Measurements from ENCODE around the gene IL6ST. TPM values are rescaled to one million over a fixed set of nuclear protein-coding genes. Genes with fewer than 3 reads are reported as not detected.
"Not testable (repeated sequence)": the region's sequence is repeated elsewhere in the genome, so short reads cannot be mapped to it uniquely, and the experiment has no call there.

Gene IL6ST
- polyA plus RNA-seq, 1 donor (not counting 4 experiments of a cell fraction or from before 2014, with no cell fraction given), result 41.3 TPM

- H3K27me3 ChIP-seq (ENCODE audit: control insufficient read depth, extremely low read depth, insufficient read depth, low read length), result no peaks in the 10 kb centered on the region
- dilution Hi-C loops (cut with MboI; ENCODE audit: extremely low pct_ligation_motif_present, low sequenced_read_pairs), result no loop called here
- H3K9ac ChIP-seq (ENCODE audit: control insufficient read depth, extremely low read depth, insufficient read depth, low read length), result no peak overlapping the region
- H3K9me3 ChIP-seq (ENCODE audit: control insufficient read depth, low read depth, low read length), result no peaks in the 10 kb centered on the region
- no peaks in the 10 kb centered on the region for H3K36me3 ChIP-seq (ENCODE audit: control insufficient read depth in 2 of 2, extremely low read depth in 1 of 2, insufficient read depth in 2 of 2, low read length in 2 of 2)
- H4K20me1 ChIP-seq (ENCODE audit: control insufficient read depth, extremely low read depth, insufficient read depth, low read length), result no peaks in the 10 kb centered on the region
- FAIRE-seq (no peak), DNase-seq (ENCODE audit: low read depth, low spot score) (no peak)
- no peak overlapping the region for H3K4me2 ChIP-seq (ENCODE audit: control insufficient read depth, extremely low read depth, insufficient read depth, low read depth, low read length)
- H3K79me2 ChIP-seq (ENCODE audit: control insufficient read depth, insufficient read depth, low read length), result no peaks in the 10 kb centered on the region
- no peak overlapping the region for H3K4me3 ChIP-seq (ENCODE audit: control insufficient read depth in 2 of 3, extremely low read depth in 1 of 3, insufficient read depth in 2 of 3, low read depth in 1 of 3, low read length in 3 of 3)
- TF ChIP-seq EZH2 (IDR thresholded peaks at IDR 0.05; ENCODE audit: low read length), result no peak
- TF ChIP-seq, protein P1, sequence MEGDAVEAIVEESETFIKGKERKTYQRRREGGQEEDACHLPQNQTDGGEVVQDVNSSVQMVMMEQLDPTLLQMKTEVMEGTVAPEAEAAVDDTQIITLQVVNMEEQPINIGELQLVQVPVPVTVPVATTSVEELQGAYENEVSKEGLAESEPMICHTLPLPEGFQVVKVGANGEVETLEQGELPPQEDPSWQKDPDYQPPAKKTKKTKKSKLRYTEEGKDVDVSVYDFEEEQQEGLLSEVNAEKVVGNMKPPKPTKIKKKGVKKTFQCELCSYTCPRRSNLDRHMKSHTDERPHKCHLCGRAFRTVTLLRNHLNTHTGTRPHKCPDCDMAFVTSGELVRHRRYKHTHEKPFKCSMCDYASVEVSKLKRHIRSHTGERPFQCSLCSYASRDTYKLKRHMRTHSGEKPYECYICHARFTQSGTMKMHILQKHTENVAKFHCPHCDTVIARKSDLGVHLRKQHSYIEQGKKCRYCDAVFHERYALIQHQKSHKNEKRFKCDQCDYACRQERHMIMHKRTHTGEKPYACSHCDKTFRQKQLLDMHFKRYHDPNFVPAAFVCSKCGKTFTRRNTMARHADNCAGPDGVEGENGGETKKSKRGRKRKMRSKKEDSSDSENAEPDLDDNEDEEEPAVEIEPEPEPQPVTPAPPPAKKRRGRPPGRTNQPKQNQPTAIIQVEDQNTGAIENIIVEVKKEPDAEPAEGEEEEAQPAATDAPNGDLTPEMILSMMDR (optimal IDR thresholded peaks at IDR 0.05 in 1 of 3, IDR thresholded peaks at IDR 0.05 in 1 of 3, conservative IDR thresholded peaks at IDR 0.05 in 1 of 3; ENCODE audit: extremely low read depth in 1 of 3, insufficient read depth in 2 of 3, low read length in 3 of 3), result no peak
- H3K27ac ChIP-seq (ENCODE audit: control insufficient read depth, insufficient read depth, low read length), result no peak overlapping the region
- no peaks in the 10 kb centered on the region for H3K9me1 ChIP-seq (ENCODE audit: control insufficient read depth, extremely low read depth, insufficient read depth, low read length)
- no peaks in the 10 kb centered on the region for H3K4me1 ChIP-seq (ENCODE audit: control insufficient read depth, extremely low read depth, insufficient read depth, low read length)
- H2AFZ ChIP-seq (ENCODE audit: control insufficient read depth, low read length), result no peak overlapping the region
Measured at GRCh38 chr5:56019306-56020272, 24.8 kb upstream of the IL6ST start.

- Histone ChIP-seq H3K27me3 (ENCODE audit: control insufficient read depth, extremely low read depth, insufficient read depth, low read length) (no peaks in the 10 kb centered on the region), H3K4me1 (ENCODE audit: control insufficient read depth, extremely low read depth, insufficient read depth, low read length) (no peaks in the 10 kb centered on the region), H3K36me3 (ENCODE audit: control insufficient read depth in 2 of 2, extremely low read depth in 1 of 2, insufficient read depth in 2 of 2, low read length in 2 of 2) (no peaks in the 10 kb centered on the region), H3K27ac (ENCODE audit: control insufficient read depth, insufficient read depth, low read length) (no peak overlapping the region), H3K9me1 (ENCODE audit: control insufficient read depth, extremely low read depth, insufficient read depth, low read length) (no peaks in the 10 kb centered on the region), H3K4me2 (ENCODE audit: control insufficient read depth, extremely low read depth, insufficient read depth, low read depth, low read length) (no peak overlapping the region), H3K4me3 (ENCODE audit: control insufficient read depth in 2 of 3, extremely low read depth in 1 of 3, insufficient read depth in 2 of 3, low read depth in 1 of 3, low read length in 3 of 3) (no peak overlapping the region), H3K9ac (ENCODE audit: control insufficient read depth, extremely low read depth, insufficient read depth, low read length) (no peak overlapping the region), H4K20me1 (ENCODE audit: control insufficient read depth, extremely low read depth, insufficient read depth, low read length) (no peaks in the 10 kb centered on the region), H2AFZ (ENCODE audit: control insufficient read depth, low read length) (no peak overlapping the region), H3K79me2 (ENCODE audit: control insufficient read depth, insufficient read depth, low read length) (no peaks in the 10 kb centered on the region), H3K9me3 (ENCODE audit: control insufficient read depth, low read depth, low read length) (no peaks in the 10 kb centered on the region)
- TF ChIP-seq EZH2 (IDR thresholded peaks at IDR 0.05; ENCODE audit: low read length), result no peak
- TF ChIP-seq, protein P1 (optimal IDR thresholded peaks at IDR 0.05 in 1 of 3, IDR thresholded peaks at IDR 0.05 in 1 of 3, conservative IDR thresholded peaks at IDR 0.05 in 1 of 3; ENCODE audit: extremely low read depth in 1 of 3, insufficient read depth in 2 of 3, low read length in 3 of 3), result no peak
- FAIRE-seq (no peak), DNase-seq (ENCODE audit: low read depth, low spot score) (no peak)
- dilution Hi-C loops (cut with MboI; ENCODE audit: extremely low pct_ligation_motif_present, low sequenced_read_pairs), result no loop called here
Measured at GRCh38 chr5:56018832-56019231, 24.1 kb upstream of the IL6ST start.

DNA sequence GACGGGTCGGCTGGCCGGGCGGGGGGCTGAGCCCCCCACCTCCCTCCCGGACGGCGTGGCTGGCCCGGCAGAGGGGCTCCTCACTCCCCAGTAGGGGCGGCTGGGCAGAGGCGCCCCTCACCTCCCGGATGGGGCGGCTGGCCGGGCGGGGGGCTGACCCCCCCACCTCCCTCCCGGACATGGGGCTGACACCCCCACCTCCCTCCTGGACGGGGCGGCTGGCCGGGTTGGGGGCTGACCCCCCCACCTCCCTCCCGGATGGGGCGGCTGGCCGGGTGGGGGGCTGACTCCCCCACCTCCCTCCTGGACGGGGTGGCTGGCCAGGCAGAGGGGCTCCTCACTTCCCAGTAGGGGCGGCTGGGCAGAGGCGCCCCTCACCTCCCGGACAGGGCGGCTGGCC lies 19.9 kb upstream of the IL6ST start:
- H3K4me3 ChIP-seq (ENCODE audit: control insufficient read depth in 2 of 3, extremely low read depth in 1 of 3, insufficient read depth in 2 of 3, low read depth in 1 of 3, low read length in 3 of 3); H3K4me2 ChIP-seq (ENCODE audit: control insufficient read depth, extremely low read depth, insufficient read depth, low read depth, low read length); H3K79me2 ChIP-seq (ENCODE audit: control insufficient read depth, insufficient read depth, low read length); H3K9ac ChIP-seq (ENCODE audit: control insufficient read depth, extremely low read depth, insufficient read depth, low read length); H3K9me1 ChIP-seq (ENCODE audit: control insufficient read depth, extremely low read depth, insufficient read depth, low read length); H4K20me1 ChIP-seq (ENCODE audit: control insufficient read depth, extremely low read depth, insufficient read depth, low read length); H3K36me3 ChIP-seq (ENCODE audit: control insufficient read depth in 2 of 2, extremely low read depth in 1 of 2, insufficient read depth in 2 of 2, low read length in 2 of 2); FAIRE-seq; DNase-seq (ENCODE audit: low read depth, low spot score); H2AFZ ChIP-seq (ENCODE audit: control insufficient read depth, low read length); dilution Hi-C loops (cut with MboI; ENCODE audit: extremely low pct_ligation_motif_present, low sequenced_read_pairs); H3K27ac ChIP-seq (ENCODE audit: control insufficient read depth, insufficient read depth, low read length); H3K9me3 ChIP-seq (ENCODE audit: control insufficient read depth, low read depth, low read length); H3K4me1 ChIP-seq (ENCODE audit: control insufficient read depth, extremely low read depth, insufficient read depth, low read length); H3K27me3 ChIP-seq (ENCODE audit: control insufficient read depth, extremely low read depth, insufficient read depth, low read length): not testable (repeated sequence)

Measured in keratinocyte (primary cell).